ENCODE data around the gene PPM1N.
A peak's percentile ranks its signal among the peaks of the same experiment; 100 is the strongest.

PPM1N gene

GRCh38 chr19:45514376-45515051 lies 16.3 kb downstream of the PPM1N start:
- H3K27ac ChIP-seq (replicated peaks), result peak overlapping the region; percentile 80
- no peaks in the 10 kb centered on the region for H3K27me3 ChIP-seq (ENCODE audit: insufficient read depth, poor library complexity, severe bottlenecking)
- no peak overlapping the region for H3K4me3 ChIP-seq (replicated peaks; ENCODE audit: insufficient read depth, low read length)
- DNase-seq (ENCODE audit: low read depth in 1 of 2, low spot score in 1 of 2), result no peak
- TF ChIP-seq POLR2AphosphoS5 (IDR thresholded peaks at IDR 0.05; ENCODE audit: low read depth) (no peak), SPI1 (IDR thresholded peaks at IDR 0.05; ENCODE audit: borderline replicate concordance, low read depth) (no peak), GABPA (IDR thresholded peaks at IDR 0.05; ENCODE audit: low read depth) (no peak), CTCF (IDR thresholded peaks at IDR 0.05; ENCODE audit: insufficient read depth, low read length) (no peak), REST (IDR thresholded peaks at IDR 0.05; ENCODE audit: insufficient replicate concordance, low read depth) (no peak)

GRCh38 chr19:45515081-45515624 lies 16.9 kb downstream of the PPM1N start:
- H3K27me3 ChIP-seq (ENCODE audit: insufficient read depth, poor library complexity, severe bottlenecking), result no peaks in the 10 kb centered on the region

More at GRCh38 chr19:45515081-45515624, 16.9 kb downstream of the PPM1N start:
- peak; percentile 96 to 98 for DNase-seq (ENCODE audit: low read depth in 1 of 2, low spot score in 1 of 2)
- Histone ChIP-seq H3K4me3 (replicated peaks; ENCODE audit: insufficient read depth, low read length) (no peak overlapping the region), H3K27ac (replicated peaks) (peak overlapping the region; percentile 80)
- TF ChIP-seq REST (IDR thresholded peaks at IDR 0.05; ENCODE audit: insufficient replicate concordance, low read depth) (no peak), CTCF (IDR thresholded peaks at IDR 0.05; ENCODE audit: insufficient read depth, low read length) (no peak), POLR2AphosphoS5 (IDR thresholded peaks at IDR 0.05; ENCODE audit: low read depth) (peak; percentile 89), SPI1 (IDR thresholded peaks at IDR 0.05; ENCODE audit: borderline replicate concordance, low read depth) (peak; percentile 96), GABPA (IDR thresholded peaks at IDR 0.05; ENCODE audit: low read depth) (peak; percentile 45; the same call in 1 of the 2 replicates)
